GM19455 (cell line): ENCODE data around the gene TRIM41.
A peak's percentile ranks its signal among the peaks of the same experiment; 100 is the strongest.
"Not testable (repeated sequence)": the region's sequence is repeated elsewhere in the genome, so short reads cannot be mapped to it uniquely, and the experiment has no call there.

ENCODE experiments used
- ATAC-seq: cut with Tn5 transposase; IDR thresholded peaks from one replicate; pipeline ENCODE4 v1.9.1; 2021; ENCODE audit not compliant: unreplicated experiment

The TRIM41 gene

DNA sequence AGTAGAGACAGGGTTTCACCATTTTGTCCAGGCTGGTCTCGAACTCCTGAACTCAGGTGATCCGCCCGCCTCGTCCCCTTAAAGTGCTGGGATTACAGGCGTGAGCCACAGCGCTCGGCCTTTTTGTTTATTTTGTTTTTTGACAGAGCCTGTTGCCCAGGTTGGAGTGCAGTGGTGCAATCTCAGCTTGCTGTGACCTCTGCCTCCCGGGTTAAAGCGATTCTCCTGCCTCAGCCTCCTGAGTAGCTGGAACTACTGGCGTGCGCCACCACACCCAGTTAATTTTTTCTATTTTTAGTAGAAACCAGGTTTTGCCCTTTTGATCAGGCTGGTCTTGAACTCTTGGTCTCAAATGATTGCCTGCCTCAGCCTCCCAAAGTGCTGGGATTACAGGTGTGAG, 12.9 kb upstream of the TRIM41 start:
- ATAC-seq: not testable (repeated sequence)

DNA sequence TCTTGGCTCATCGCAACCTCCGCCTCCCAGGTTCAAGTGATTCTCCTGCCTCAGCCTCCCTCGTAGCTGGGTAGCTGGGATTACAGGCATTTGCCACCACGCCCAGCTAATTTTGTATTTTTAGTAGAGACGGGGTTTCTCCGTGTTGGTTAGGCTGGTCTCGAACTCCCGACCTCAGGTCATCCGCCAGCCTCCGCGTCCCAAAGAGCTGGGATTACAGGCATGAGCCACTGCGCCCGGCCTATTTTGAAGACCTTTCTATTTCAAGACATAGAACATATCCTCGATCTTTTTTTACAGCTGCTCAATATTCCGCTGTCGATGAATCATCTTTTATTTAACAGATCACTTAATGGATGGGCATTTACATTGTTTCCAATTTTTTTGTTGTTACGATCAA, 12.4 kb upstream of the TRIM41 start:
- ATAC-seq: not testable (repeated sequence)

DNA sequence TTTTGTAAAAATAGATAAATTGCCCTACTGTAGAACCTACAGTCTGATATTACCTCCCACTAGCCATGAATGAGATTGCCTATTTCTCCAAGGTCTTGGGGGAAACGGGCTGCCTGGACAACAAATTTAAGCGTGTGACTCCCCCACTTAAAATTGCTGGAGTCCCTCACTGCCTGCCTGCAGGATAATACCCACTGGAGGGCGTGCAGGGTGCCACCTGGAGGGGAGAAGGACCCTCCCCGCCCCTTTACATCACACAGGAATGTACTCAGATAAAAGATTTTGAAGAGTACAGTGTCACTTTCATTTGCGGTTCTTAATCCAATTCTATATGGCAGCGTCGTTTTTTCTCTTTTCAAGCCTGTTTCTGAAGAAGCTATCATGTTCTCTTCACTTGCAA, 11.9 kb upstream of the TRIM41 start:
- ATAC-seq: no peak

DNA sequence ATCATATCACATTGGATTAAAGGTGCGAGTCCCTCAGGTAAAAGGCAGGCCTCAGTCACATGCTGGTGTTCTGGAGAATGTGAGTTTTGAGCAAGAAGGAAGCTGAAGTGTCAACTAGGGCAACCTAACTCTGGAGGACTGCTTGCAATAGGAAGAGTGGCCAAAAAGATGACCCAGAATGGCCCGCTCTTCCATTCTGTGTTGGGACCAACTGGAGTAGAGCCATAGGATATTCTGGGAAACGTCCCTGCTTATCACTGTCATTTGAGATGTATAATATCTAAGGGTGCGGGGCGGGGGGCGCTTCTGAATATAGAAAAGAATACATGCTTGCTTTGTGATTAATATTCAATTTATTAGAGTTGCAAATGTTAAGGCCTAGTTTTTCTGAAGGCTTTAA, 11.0 kb upstream of the TRIM41 start:
- no peak for ATAC-seq

DNA sequence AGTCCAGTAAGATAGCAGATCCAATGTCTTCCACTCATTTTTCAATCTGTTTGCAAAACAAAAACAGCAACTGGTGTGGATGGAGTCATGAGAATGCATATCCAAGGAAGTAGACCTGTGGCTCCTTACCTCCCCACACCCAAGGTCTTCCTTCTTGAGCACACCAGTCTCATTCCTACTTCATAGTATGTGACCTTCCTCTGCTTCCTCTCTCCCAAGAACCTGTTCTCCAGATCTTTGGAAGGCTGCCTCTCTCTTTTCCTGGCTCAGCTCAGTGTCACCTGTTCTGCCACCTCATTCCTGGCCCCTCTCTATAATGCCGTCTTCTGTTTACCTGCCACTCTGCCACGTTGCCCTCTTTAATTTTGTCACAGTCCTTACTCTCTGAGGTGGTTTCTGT, 10.1 kb upstream of the TRIM41 start:
- ATAC-seq: no peak

DNA sequence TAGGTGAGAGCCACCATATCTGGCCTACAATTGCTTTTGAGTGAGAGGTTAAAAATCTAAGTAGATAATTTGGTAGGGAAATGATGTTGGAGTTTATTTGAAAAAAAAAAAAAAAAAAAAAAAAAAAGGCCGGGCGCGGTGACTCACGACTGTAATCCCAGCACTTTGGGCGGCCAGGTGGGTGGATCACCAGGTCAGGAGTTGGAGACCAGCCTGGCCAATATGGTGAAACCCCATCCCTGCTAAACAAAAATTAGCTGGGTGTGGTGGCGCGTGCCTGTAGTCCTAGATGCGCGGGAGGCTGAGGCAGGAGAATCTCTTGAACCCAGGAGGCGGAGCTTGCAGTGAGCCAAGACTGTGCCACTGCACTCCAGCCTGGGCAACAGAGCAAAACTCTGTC, 8.8 kb upstream of the TRIM41 start:
- ATAC-seq: not testable (repeated sequence)

DNA sequence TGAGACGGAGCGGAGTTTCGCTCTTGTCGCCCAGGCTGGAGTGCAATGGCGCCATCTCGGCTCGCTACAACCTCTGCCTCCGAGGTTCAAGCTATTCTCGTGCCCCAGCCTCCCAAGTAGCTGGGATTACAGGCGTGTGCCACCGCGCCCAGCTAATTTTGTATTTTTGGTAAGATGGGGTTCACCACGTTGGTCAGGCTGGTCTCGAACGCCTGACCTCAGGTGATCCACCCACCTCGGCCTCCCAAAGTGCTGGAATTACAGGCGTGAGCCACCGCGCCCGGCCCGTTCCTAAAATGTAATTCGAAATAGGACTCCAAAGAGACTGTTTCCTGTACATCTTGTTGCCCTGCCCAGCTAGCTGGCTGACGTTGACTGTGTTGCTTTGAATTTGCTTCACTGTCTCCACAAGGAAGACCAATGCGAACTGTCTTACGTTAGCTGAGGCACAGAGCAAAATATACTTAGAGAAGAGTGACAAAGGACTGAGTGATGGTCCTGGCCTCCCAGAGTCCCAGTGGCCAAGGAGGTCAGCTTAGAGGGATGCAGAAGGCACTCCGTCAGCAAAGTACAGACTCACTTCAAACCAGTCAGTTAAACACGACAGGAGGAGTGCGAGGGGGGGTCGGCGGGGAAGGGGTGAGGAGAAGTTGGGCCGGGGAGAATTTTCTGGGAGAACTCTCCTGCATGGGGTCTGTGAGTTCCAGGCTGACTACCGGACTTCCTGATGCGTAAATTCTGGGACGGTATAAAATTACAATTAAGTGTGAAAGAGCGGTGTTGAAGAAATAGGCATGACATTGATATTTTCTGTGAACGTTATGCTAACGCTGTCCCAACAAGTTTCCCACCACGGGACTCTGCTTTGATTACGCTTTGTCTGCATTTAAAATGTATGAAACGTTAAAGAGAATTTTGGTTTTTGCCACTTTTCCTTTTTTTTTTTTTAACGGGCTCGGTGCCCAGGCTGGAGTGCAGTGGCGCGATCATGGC, 6.8 kb upstream of the TRIM41 start:
- ATAC-seq: no peak

DNA sequence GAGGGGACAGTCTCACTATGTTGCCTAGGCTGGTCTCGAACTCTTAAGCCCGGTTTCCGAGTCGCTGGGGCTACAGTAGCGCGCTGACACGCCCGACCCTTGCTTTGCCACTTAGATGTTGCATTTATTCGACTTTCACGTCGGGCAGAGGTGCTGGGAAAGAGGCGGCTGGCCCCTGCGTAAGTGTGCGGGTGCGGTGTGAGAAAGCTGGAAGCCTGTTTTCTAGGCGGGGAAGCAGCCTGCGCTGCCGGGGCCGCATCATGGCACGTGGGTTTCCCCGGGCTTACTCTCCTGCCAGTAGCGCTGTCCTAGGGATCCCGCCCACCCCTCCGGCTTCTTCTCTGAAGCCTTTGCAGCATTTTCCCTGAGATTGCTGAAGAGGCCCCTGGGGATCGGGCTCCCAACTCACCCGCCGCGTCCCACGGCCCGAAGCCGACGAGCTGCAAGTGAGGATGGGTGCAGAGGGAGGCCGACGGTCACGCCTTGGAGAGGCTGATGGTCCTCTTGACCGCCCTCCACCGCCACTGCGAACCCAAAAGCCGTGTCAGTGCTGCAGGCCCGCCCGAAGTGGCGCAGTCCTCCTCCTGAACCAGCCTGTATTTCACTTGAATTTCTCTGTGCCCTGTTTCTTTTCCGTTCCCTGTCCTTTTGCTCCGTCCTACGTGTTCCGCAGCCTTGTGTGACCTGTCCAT, 5.8 kb upstream of the TRIM41 start:
- peak; percentile 20 for ATAC-seq

DNA sequence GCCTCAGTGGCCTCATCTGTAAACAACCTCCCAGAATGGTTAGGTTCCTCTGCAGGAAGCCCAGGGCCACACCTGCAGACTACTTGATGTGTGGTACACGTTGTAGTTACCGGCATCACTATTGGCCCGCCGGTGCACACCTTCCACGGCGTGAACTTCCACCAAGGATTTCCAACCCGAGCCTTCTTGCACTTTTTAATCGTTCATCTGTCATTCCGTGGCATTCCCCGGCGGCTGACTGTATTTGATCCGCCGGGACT, 5.3 kb upstream of the TRIM41 start:
- ATAC-seq: peak; percentile 20

DNA sequence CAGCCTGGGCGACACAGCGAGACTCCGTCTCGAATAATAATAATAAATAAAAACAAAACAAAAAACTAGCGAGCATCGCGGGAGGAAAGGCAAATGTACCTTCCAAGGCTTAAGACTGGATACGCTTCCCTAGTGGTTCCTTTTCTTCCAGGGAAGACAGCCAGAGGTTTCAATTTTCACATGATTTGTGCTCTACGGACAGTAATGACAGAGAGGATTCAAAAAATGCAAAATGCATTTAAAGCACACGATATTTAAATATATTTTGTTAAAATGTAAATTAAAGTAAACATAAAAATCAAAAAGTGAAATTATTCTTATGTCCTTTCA, 4.3 kb upstream of the TRIM41 start:
- ATAC-seq: no peak

DNA sequence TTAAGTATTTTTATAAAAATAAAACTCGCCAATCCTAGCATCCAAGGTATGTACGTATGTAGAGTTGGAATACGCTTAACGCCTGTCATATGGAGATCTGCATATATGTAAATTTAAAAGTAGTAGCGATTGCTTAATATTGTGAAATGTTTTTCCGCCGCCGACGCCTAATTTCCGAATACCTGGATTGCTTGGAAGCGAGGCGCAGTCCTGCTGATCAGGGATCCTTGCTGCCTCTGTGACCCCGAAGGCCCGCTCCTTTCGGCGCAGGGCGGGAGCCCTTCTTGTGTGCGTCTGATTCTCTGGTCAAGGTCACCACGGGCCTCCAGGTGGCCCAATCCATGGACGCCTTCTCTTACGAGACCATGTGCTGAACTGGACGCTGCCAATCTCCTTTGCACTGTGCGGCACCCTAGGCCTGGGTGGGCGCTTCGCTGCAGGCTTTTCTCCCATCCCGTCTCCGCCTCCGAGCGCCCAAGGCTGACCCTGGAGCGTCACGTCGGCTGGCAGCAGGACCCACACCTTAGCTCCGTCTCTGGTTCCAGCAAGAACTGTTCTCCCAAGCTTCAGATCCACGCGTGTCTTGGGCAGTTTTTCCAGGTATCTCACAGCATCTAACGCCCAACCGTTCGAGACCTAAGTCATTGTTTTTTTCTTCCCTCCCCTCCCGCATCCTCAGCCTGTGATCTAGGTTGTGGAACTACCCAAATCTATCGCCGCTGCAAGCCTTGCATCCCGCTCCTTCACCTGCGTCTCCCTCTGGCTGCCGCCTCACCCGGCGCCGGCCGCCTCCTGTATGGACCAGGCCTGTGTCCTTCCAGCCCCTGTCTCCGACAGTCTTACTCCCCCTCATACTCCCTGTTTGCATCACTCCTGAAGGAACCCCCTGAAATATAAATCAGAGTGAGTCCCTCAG, 3.6 kb upstream of the TRIM41 start:
- ATAC-seq: no peak

DNA sequence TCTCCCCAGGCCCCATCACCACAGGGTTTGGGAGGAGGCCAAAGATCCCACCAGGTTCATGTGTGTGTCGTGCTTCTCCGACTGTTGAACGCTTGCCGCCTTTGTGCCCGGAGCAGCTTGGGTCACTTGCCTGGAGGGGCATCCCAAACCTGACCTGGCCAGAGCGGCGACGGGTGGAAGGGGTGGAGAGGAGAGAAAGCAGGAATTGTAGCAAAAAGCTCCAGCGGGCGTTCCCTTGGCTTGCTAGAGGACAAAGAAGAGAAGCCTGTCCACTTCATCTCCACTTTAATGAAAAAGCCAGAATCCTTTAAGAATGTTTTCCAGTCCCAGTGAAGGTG, 2.9 kb upstream of the TRIM41 start:
- ATAC-seq: no peak

DNA sequence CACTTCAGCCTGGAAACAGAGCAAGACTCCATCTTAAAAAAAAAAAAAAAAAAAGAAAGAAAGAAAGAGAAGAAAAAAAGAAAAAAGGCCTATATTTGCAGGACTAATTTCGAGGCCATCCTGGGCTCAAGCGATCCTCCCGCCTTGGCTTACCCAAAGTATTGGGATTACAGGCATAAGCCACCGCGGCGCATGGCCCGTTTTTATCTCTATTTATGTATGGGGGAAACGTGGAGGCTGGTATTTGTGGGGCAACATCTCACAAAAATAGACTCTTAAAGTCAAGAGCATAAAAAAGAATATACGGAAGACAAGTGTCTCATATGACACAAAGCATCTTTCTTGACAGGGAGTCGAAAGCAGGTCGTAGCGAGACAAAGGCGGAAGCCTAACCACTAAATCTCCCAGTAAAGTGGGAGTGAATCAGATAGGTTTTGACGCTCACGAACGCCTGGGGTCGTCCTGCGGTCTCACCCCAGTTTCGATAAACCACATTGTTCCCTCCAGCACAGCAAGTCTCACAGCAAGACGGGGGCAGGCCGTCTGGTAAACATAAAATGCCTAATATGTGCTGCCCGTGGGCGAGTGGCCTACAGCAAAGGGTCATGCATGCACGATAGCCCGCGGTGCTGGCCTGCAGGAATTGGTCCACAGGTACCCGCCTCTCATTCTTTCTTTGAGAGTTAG, 1.8 kb upstream of the TRIM41 start:
- ATAC-seq: no peak

DNA sequence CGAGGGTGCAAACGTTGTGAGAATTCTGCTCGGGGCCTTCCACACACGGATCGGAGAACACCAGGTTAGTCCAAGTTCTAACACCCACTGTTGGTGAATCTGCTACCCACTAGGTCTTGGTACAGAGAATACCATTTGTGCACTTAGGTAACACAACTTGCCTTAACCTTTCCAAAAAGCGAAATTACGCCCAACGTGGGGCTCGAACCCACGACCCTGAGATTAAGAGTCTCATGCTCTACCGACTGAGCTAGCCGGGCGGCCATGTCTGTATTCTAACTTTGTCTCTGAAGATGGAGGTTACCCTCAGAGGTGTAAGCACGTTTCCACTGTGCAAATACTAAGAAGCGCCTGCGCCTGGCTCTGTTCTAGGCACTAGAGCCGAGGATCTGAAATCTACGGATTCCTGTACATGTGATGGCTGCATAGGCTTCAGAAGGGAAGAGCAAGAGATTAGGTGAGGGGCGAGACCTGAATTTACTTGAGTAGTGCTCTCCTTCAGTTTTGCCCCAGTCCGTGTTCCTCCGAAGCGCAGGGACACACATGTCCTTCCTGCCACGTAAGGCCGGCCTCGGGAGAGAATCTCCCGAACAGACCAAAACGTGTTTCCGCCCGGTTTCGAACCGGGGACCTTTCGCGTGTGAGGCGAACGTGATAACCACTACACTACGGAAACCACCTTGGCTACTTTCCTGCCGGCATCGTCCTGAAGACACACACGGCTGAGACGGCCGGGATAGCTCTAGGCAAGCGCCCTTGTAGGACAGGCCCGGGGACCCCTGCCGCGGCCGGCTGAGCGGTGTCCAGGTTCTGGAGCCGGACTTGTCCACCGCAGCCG, 1.1 kb upstream of the TRIM41 start:
- ATAC-seq: peak; percentile 24

DNA sequence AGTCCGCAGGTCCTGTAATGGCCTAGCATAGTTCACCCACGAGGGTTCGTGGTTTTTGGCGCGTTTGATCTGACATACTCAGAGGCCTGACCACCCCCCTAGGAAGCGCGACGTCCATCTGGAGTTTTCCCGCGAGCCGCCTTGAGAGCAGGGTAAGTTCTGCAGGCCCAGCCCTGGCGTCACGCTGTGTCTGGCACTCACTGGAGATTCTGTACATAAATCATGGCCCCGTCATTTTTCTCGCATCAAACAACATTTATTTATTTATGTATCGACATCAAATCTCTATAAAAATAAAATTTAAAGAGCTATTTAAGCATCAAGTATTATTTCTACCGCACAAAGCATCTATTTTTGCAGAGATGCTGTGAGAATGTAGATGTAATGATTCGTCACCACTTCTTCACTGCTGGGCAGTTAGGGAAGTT, 437 bp upstream of the TRIM41 start:
- peak; percentile 2 for ATAC-seq

DNA sequence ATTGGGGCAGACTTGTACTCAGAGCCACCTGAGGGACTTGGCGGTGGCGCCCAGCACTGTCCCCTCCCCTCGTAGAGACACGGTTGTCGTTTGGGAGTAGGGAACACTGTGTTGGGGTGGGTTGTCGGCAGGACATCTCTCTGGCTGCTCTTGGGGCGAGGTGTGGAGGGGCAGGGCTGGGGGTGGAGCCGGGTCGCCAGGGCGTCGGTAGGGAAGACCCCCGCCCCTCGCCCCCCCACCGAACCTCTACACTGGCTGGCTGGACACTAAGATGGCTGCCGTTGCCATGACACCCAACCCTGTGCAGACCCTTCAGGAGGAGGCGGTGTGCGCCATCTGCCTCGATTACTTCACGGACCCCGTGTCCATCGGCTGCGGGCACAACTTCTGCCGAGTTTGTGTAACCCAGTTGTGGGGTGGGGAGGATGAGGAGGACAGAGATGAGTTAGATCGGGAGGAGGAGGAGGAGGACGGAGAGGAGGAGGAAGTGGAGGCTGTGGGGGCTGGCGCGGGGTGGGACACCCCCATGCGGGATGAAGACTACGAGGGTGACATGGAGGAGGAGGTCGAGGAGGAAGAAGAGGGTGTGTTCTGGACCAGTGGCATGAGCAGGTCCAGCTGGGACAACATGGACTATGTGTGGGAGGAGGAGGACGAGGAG, 778 bp downstream of the TRIM41 start:
- no peak for ATAC-seq

DNA sequence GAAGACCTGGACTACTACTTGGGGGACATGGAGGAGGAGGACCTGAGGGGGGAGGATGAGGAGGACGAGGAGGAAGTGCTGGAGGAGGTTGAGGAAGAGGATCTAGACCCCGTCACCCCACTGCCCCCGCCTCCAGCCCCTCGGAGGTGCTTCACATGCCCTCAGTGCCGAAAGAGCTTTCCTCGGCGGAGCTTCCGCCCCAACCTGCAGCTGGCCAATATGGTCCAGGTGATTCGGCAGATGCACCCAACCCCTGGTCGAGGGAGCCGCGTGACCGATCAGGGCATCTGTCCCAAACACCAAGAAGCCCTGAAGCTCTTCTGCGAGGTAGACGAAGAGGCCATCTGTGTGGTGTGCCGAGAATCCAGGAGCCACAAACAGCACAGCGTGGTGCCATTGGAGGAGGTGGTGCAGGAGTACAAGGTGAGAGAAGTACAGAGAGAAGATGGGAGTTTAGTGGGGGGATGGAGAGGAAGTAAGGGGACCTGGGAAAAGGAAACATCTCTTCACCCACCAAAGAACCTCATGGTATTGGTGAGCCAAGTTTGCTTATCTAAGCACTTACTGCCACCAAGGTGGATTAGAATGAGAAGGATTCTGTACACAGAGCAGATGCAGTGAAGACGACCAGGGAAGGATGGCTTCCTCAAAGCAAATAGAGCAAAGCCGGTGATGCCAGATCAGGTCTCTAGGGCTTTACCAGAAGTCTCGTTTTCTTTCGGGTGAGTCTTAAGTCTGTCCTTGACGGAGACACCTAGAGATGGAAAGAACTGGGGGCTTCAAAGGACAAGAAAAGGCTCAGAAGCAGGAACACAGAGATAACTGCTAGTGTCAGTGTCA, 1.5 kb downstream of the TRIM41 start:
- ATAC-seq: no peak

DNA sequence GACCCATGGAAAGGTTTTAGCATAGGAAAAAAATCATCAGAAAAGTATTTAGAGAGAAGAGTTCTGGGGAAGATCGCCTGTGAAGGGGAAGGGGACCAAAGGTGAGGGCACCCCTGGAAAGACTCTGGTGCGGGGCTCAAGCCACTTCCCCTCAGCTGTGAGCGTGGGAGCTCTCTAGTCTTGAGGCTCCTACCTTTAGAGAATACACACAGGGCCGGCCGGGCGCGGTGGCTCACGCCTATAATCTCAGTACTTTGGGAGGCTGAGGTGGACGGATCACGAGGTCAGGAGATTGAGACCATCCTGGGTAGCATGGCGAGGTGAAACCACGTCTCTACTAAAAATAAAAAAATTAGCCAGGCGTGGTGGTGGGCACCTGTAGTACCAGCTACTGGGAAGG, 6.9 kb downstream of the TRIM41 start:
- ATAC-seq: no peak

DNA sequence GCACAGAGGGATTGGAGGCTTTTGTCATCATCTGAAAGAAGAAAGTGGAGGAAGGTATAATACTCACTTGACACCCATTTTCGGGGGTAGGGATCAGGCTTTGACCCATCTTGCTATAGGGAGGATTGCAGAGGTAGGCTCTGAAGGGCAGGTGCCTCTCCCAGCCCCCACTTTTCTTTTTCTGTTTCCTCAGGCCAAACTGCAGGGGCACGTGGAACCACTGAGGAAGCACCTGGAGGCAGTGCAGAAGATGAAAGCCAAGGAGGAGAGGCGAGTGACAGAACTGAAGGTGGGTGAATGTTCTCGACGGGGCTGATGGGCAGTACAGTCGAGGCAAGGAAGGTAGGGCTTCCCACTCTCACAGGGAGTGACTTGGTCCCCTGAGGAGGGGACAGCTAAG, 7.5 kb downstream of the TRIM41 start:
- no peak for ATAC-seq
